ENCODE data around the gene KRT86.
"Not testable (repeated sequence)": the region's sequence is repeated elsewhere in the genome, so short reads cannot be mapped to it uniquely, and the experiment has no call there.

Gene KRT86

GRCh38 chr12:52279422-52280318 is 5.2 kb downstream of the KRT86 start:
- peak in 1 of 2 donors; percentile 12 for DNase-seq (ENCODE audit: low read depth in 2 of 2)
- TF ChIP-seq CTCF (IDR thresholded peaks at IDR 0.05; ENCODE audit: low read depth, low read length), result no peak
- no peak overlapping the region for H3K4me3 ChIP-seq (replicated peaks in 1 of 2; ENCODE audit: low read depth in 2 of 2, low read length in 2 of 2)

GRCh38 chr12:52280319-52280795 is 5.9 kb downstream of the KRT86 start:
- H3K4me3 ChIP-seq (replicated peaks in 1 of 2; ENCODE audit: low read depth in 2 of 2, low read length in 2 of 2), result no peak overlapping the region
- no peak for TF ChIP-seq CTCF (IDR thresholded peaks at IDR 0.05; ENCODE audit: low read depth, low read length)
- DNase-seq (ENCODE audit: low read depth in 2 of 2), result peak; percentile 96 to 99

- DNase-seq (ENCODE audit: low read depth in 2 of 2), result peak; percentile 98 to 100
- TF ChIP-seq CTCF (IDR thresholded peaks at IDR 0.05; ENCODE audit: low read depth, low read length), result no peak
- H3K4me3 ChIP-seq (replicated peaks in 1 of 2; ENCODE audit: low read depth in 2 of 2, low read length in 2 of 2), result no peak overlapping the region
Observed at GRCh38 chr12:52280796-52281560, 6.5 kb downstream of the KRT86 start.

- no peak for TF ChIP-seq CTCF (IDR thresholded peaks at IDR 0.05; ENCODE audit: low read depth, low read length)
- no peak for DNase-seq (ENCODE audit: low read depth in 2 of 2)
- no peak overlapping the region for H3K4me3 ChIP-seq (replicated peaks in 1 of 2; ENCODE audit: low read depth in 2 of 2, low read length in 2 of 2)
Observed at GRCh38 chr12:52284562-52285171, 10.2 kb downstream of the KRT86 start.

- no peak overlapping the region for H3K4me3 ChIP-seq (replicated peaks in 1 of 2; ENCODE audit: low read depth in 2 of 2, low read length in 2 of 2)
- peak in 1 of 2 donors; percentile 66 for DNase-seq (ENCODE audit: low read depth in 2 of 2)
- TF ChIP-seq CTCF (IDR thresholded peaks at IDR 0.05; ENCODE audit: low read depth, low read length), result no peak
Observed at GRCh38 chr12:52285172-52285745, 10.8 kb downstream of the KRT86 start.

- DNase-seq (ENCODE audit: low read depth in 2 of 2), result no peak
- H3K4me3 ChIP-seq (replicated peaks in 1 of 2; ENCODE audit: low read depth in 2 of 2, low read length in 2 of 2), result no peak overlapping the region
- no peak for TF ChIP-seq CTCF (IDR thresholded peaks at IDR 0.05; ENCODE audit: low read depth, low read length)
Observed at GRCh38 chr12:52285851-52286530, 11.5 kb downstream of the KRT86 start.

GRCh38 chr12:52286857-52287785 is 12.7 kb downstream of the KRT86 start:
- DNase-seq (ENCODE audit: low read depth in 2 of 2); H3K4me3 ChIP-seq (replicated peaks in 1 of 2; ENCODE audit: low read depth in 2 of 2, low read length in 2 of 2): not testable (repeated sequence)
